Measurements from ENCODE around the gene KDM1A. TPM values are rescaled to one million over a fixed set of nuclear protein-coding genes. Genes with fewer than 3 reads are reported as not detected.

KDM1A gene
- total RNA-seq, 2 donors from 2014 or later, result 36.6 to 63.6 TPM

DNA sequence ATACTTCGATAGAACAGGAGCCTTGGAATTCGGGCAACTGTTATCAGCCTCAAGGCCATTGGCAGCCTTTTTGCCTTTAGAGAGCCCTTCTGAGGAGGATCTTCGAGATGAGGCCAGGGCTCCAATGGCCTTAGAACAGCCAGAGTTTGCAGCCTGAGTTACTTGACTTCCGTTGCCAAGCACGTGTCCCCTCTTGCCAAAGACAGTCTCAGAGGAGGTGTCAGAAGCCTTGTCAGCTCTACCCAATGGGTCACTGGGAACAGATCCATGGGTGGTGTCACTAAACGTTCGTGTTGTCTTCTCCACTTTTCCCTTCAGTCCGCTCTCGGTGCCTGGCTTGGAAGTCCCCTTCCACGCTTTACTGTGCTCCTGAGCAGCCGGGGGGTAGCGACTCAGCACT, 73.2 kb downstream of the KDM1A start:
- no peaks in the 10 kb centered on the region for H3K9me3 ChIP-seq
- H3K36me3 ChIP-seq (replicated peaks in 1 of 2; ENCODE audit: insufficient read depth in 1 of 2, low read depth in 2 of 2), result peaks cover 0 to 2% of the 10 kb centered on the region in 2 donors
- no peak overlapping the region for H3K4me3 ChIP-seq
- ATAC-seq (no peak), DNase-seq (no peak)
- intact Hi-C loops (cut with DNase I), result no loop called here
- no peaks in the 10 kb centered on the region for H3K4me1 ChIP-seq
- 81 to 82% methylated on average over 12 of the region's 12 CpGs for WGBS, 2 donors
- no peaks in the 10 kb centered on the region for H3K27me3 ChIP-seq
- no peak for TF ChIP-seq POLR2A (IDR thresholded peaks at IDR 0.05)
- TF ChIP-seq, protein P1, sequence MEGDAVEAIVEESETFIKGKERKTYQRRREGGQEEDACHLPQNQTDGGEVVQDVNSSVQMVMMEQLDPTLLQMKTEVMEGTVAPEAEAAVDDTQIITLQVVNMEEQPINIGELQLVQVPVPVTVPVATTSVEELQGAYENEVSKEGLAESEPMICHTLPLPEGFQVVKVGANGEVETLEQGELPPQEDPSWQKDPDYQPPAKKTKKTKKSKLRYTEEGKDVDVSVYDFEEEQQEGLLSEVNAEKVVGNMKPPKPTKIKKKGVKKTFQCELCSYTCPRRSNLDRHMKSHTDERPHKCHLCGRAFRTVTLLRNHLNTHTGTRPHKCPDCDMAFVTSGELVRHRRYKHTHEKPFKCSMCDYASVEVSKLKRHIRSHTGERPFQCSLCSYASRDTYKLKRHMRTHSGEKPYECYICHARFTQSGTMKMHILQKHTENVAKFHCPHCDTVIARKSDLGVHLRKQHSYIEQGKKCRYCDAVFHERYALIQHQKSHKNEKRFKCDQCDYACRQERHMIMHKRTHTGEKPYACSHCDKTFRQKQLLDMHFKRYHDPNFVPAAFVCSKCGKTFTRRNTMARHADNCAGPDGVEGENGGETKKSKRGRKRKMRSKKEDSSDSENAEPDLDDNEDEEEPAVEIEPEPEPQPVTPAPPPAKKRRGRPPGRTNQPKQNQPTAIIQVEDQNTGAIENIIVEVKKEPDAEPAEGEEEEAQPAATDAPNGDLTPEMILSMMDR (IDR thresholded peaks at IDR 0.05), result no peak
- no peak overlapping the region for H3K27ac ChIP-seq

DNA sequence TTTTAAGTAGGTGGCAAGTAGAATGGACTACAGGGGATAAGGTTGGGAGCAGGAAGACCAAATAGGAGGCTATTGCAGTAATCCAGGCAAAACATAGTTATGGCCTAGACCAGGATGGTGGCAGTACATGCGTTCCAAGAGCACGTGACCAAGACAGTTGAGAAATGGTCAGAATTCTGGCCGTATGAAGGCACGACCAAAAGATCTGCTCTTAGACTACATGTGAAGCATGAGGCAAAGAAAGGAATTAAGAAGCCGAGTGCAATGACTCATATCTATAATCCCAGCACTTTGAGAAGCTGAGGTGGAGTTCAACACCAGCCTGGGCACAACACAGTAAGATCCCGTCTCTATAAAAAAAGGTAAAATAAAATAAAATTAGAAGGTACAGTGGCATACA, 78.0 kb downstream of the KDM1A start:
- no peak for ATAC-seq
- DNase-seq, result no peak
- no peak overlapping the region for H3K27ac ChIP-seq
- H3K4me3 ChIP-seq, result no peak overlapping the region
- TF ChIP-seq, protein P1 (IDR thresholded peaks at IDR 0.05), result no peak
- no peak for TF ChIP-seq POLR2A (IDR thresholded peaks at IDR 0.05)
- WGBS, 2 donors, result 82 to 84% methylated on average over 6 of the region's 6 CpGs
- no peaks in the 10 kb centered on the region for H3K4me1 ChIP-seq
- no peaks in the 10 kb centered on the region for H3K27me3 ChIP-seq
- H3K9me3 ChIP-seq, result no peaks in the 10 kb centered on the region
- intact Hi-C loops (cut with DNase I), result loop anchor here (2.0 kb wide), 1 partner anchor 89 kb away; no protein-coding TSS in a partner anchor
- peaks cover 0 to 2% of the 10 kb centered on the region in 2 donors for H3K36me3 ChIP-seq (replicated peaks in 1 of 2; ENCODE audit: insufficient read depth in 1 of 2, low read depth in 2 of 2)

DNA sequence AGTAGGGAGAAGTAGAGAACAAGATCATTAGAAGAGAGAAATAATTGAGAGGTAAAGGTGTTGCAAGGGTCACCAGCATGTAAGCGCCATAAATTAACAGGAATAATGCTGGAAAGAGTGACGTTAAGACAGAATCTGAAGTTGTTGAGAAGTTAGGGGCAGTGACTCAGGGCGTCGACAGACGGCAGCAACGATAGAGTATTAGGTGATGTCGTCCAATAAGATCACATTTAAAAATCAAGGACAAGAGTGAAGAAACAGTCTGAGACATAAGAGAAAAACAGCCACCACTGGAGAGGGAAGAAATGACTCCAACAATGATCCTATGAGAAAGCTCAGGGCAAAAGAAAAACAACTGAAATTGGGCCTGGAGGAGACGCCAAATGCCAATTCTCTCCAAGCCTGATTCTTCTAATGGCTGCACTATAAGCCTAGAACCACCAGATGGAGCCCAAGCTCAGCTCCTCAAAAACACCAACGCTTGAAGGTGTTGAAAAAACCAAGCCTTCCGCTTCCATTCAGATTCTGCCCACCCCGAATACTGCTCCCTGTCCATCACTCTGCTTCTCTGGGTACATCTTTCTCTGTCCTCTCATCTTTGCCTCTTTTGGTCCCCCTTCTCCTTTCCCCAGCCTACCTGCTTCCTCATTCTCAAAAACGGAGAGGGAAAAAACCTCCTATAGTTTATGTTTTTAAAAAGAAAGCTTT, 79.3 kb downstream of the KDM1A start:
- no peak for TF ChIP-seq POLR2A (IDR thresholded peaks at IDR 0.05)
- TF ChIP-seq, protein P1 (IDR thresholded peaks at IDR 0.05), result peak; percentile 48 to 95 (median 94)
- 42 to 45% methylated on average over 12 of the region's 12 CpGs for WGBS, 2 donors
- H3K4me1 ChIP-seq, result no peaks in the 10 kb centered on the region
- H3K27ac ChIP-seq, result no peak overlapping the region
- no peak overlapping the region for H3K4me3 ChIP-seq
- intact Hi-C loops (cut with DNase I), result no loop called here
- H3K9me3 ChIP-seq, result no peaks in the 10 kb centered on the region
- no peaks in the 10 kb centered on the region for H3K27me3 ChIP-seq
- DNase-seq (peak; percentile 61 to 67 (median 65)), ATAC-seq (peak; percentile 87)
- H3K36me3 ChIP-seq (replicated peaks in 1 of 2; ENCODE audit: insufficient read depth in 1 of 2, low read depth in 2 of 2), result no peaks in the 10 kb centered on the region

DNA sequence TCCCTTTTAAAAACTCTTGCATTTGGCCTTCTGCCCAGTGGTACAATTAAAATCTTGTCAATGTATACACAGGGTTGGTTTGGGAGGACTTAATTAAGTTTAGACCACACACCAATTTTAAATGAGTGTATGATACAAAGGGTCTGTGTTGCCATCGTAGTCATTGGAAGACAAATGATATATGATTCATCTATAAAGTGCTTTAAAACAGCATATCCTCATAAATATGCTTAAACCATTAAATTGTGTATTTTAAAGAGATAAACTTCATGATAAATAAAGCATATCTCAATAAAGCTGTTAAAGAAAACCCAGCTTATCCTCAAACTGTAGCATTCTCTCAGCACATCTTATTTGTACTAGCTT, 79.9 kb downstream of the KDM1A start:
- Histone ChIP-seq H3K36me3 (replicated peaks in 1 of 2; ENCODE audit: insufficient read depth in 1 of 2, low read depth in 2 of 2) (no peaks in the 10 kb centered on the region), H3K27ac (no peak overlapping the region), H3K4me1 (no peaks in the 10 kb centered on the region), H3K4me3 (no peak overlapping the region), H3K27me3 (no peaks in the 10 kb centered on the region), H3K9me3 (no peaks in the 10 kb centered on the region)
- DNase-seq (no peak), ATAC-seq (no peak)
- 92 to 94% methylated on average over 1 of the region's 1 CpG for WGBS, 2 donors
- intact Hi-C loops (cut with DNase I), result no loop called here
- TF ChIP-seq POLR2A (IDR thresholded peaks at IDR 0.05), result no peak
- TF ChIP-seq, protein P1 (IDR thresholded peaks at IDR 0.05), result no peak
